Calu3 (cell line): ENCODE results near the gene HS6ST3. TPM values are rescaled to one million over a fixed set of nuclear protein-coding genes. Genes with fewer than 3 reads are reported as not detected.

Source experiments
- BruUV-seq: library from RNA; stranded (reverse); fragments of 400-500 nt; replicated peaks from 2 replicates; lab custom pipeline; 2021; lab: Mats Ljungman, UMichigan
- CTCF ChIA-PET: fragments of 300-600 bp; sonication (Branson Sonifier 250); formaldehyde crosslinking; loops from one replicate; lab custom pipeline; 2022; ENCODE audit warnings: antibody characterized with exemption; lab: Charles Lee
- DNase-seq: peaks from one replicate; pipeline ENCODE4 v3.0.0; 2022
- H3K27ac Mint-ChIP-seq: one replicate; pipeline ENCODE4 v1.8.0; 2022; ENCODE audit warnings: mixed read lengths; ENCODE audit not compliant: unreplicated experiment
- H3K27me3 Mint-ChIP-seq: one replicate; pipeline ENCODE4 v1.8.0; 2022; ENCODE audit warnings: mixed read lengths; ENCODE audit not compliant: unreplicated experiment
- H3K36me3 Mint-ChIP-seq: one replicate; pipeline ENCODE4 v1.8.0; 2022; ENCODE audit warnings: mild to moderate bottlenecking, moderate library complexity, mixed read lengths; ENCODE audit not compliant: insufficient read depth, unreplicated experiment
- H3K4me1 Mint-ChIP-seq: one replicate; pipeline ENCODE4 v1.8.0; 2022; ENCODE audit warnings: mild to moderate bottlenecking, low read depth, mixed read lengths; ENCODE audit not compliant: unreplicated experiment
- H3K4me3 Mint-ChIP-seq: one replicate; pipeline ENCODE4 v1.8.0; 2022; ENCODE audit warnings: mild to moderate bottlenecking, low read depth, moderate library complexity, mixed read lengths; ENCODE audit not compliant: unreplicated experiment
- H3K9me3 Mint-ChIP-seq: one replicate; pipeline ENCODE4 v1.8.0; 2022; ENCODE audit warnings: low read depth, mixed read lengths; ENCODE audit not compliant: unreplicated experiment
- intact Hi-C: fragments of 100-400 bp; cut with micrococcal nuclease; formaldehyde crosslinking; loops from one replicate; pipeline ENCODE4 v1.10.0; 2022; ENCODE audit not compliant: unreplicated experiment
- total RNA-seq: library from RNA; stranded (reverse); gene quantifications from 2 replicates; pipeline ENCODE4 v1.2.3, GENCODE V29; 2022
- TF ChIP-seq, protein P1 (sequence below): fragments of 200-600 bp; IDR thresholded peaks from one replicate; pipeline ENCODE4 v1.8.0; 2022; ENCODE audit warnings: antibody characterized with exemption; ENCODE audit not compliant: unreplicated experiment

Gene HS6ST3
- total RNA-seq, 1 experiment from 2014 or later: not detected

DNA sequence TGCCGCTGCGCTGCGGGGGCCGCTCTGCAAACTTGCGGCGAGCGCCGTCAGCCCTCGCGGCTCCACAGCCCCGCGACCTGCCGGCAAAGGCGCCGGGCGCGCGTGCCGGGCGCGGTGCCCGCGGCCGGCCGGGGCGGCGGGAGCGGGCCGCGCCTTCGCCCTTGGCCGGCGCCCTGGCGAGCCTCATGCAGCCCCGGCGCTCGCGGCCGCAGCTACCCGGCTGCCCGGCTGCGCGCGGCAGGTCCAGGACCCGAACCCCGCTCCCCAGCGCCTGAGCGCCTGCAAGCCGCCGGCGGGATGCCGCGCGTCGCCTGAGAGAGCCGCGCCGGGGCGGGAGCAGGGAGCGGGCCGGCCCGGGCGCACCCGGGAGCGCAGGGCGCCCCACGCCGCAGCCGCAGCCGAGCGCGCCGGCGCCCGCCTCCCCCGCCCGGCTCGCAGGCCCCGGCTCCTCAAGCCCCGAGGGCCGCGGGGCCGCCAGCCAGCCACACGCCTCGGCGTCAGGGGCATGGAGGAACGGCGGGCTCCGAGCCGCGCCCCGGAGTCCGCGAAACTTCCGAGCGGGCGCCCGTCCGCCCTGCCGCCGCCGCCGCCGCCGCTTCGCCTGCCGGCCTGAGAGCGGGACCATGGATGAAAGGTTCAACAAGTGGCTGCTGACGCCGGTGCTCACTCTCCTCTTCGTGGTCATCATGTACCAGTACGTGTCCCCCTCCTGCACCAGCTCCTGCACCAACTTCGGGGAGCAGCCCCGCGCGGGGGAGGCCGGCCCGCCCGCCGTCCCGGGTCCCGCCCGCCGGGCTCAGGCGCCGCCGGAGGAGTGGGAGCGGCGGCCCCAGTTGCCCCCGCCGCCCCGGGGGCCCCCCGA, 564 bp downstream of the HS6ST3 start:
- peaks cover 4% of the 10 kb centered on the region for H3K36me3 Mint-ChIP-seq
- no peak for DNase-seq
- H3K27ac Mint-ChIP-seq: no peak overlapping the region
- TF ChIP-seq, protein P1, sequence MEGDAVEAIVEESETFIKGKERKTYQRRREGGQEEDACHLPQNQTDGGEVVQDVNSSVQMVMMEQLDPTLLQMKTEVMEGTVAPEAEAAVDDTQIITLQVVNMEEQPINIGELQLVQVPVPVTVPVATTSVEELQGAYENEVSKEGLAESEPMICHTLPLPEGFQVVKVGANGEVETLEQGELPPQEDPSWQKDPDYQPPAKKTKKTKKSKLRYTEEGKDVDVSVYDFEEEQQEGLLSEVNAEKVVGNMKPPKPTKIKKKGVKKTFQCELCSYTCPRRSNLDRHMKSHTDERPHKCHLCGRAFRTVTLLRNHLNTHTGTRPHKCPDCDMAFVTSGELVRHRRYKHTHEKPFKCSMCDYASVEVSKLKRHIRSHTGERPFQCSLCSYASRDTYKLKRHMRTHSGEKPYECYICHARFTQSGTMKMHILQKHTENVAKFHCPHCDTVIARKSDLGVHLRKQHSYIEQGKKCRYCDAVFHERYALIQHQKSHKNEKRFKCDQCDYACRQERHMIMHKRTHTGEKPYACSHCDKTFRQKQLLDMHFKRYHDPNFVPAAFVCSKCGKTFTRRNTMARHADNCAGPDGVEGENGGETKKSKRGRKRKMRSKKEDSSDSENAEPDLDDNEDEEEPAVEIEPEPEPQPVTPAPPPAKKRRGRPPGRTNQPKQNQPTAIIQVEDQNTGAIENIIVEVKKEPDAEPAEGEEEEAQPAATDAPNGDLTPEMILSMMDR: no peak
- no peaks in the 10 kb centered on the region for H3K4me1 Mint-ChIP-seq
- no TSS peak for BruUV-seq
- peak overlapping the region; percentile 69 for H3K4me3 Mint-ChIP-seq
- intact Hi-C loops: no loop called here
- CTCF ChIA-PET: interaction anchor here (1.2 kb wide), 1 partner anchor 13 kb away, joined by 3 read pairs; no protein-coding TSS in a partner anchor
- no peaks in the 10 kb centered on the region for H3K9me3 Mint-ChIP-seq
- peaks cover 49% of the 10 kb centered on the region for H3K27me3 Mint-ChIP-seq

DNA sequence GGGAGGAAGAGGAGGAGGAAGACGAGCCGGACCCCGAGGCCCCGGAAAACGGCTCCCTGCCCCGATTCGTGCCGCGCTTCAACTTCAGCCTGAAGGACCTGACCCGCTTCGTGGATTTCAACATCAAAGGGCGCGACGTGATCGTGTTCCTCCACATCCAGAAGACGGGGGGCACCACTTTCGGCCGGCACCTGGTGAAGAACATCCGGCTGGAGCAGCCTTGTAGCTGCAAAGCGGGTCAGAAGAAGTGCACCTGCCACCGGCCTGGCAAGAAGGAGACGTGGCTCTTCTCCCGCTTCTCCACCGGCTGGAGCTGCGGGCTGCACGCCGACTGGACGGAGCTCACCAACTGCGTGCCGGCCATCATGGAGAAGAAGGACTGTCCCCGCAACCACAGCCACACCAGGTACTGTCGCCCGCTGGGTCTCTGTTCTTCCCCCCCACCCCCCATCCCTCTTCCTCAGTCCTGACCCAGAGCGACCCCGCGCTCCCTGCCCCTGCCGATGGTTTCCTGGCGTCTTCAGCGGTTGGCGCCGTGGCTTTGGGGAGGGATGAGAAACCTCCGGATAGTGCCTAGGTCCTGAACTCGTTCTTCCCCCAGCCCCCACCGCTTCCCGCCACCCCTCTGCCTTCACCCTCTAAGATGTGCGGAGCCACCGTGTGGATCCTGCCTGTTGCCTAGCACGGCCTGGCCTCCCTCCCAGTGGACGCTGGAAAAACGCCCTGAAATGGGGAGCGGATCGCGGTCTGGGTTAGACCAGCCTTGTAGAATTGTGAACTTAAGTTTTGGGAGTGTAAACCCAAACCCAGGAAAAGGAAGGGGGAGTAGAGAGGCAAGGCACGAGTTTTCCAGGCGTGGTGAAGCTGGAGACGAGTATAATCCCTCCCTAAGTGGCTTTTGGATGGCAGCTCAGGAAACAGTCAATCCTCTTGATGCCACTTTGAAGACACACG, 1.5 kb downstream of the HS6ST3 start:
- no peaks in the 10 kb centered on the region for H3K4me1 Mint-ChIP-seq
- peaks cover 39% of the 10 kb centered on the region for H3K27me3 Mint-ChIP-seq
- TF ChIP-seq, protein P1: no peak
- BruUV-seq: no TSS peak
- peak overlapping the region; percentile 30 for H3K4me3 Mint-ChIP-seq
- no peak overlapping the region for H3K27ac Mint-ChIP-seq
- no peaks in the 10 kb centered on the region for H3K9me3 Mint-ChIP-seq
- no peak for DNase-seq
- H3K36me3 Mint-ChIP-seq: peaks cover 4% of the 10 kb centered on the region
- intact Hi-C loops: no loop called here
- CTCF ChIA-PET: interaction anchor here (1.2 kb wide), 1 partner anchor 12 kb away, joined by 3 read pairs; no protein-coding TSS in a partner anchor

DNA sequence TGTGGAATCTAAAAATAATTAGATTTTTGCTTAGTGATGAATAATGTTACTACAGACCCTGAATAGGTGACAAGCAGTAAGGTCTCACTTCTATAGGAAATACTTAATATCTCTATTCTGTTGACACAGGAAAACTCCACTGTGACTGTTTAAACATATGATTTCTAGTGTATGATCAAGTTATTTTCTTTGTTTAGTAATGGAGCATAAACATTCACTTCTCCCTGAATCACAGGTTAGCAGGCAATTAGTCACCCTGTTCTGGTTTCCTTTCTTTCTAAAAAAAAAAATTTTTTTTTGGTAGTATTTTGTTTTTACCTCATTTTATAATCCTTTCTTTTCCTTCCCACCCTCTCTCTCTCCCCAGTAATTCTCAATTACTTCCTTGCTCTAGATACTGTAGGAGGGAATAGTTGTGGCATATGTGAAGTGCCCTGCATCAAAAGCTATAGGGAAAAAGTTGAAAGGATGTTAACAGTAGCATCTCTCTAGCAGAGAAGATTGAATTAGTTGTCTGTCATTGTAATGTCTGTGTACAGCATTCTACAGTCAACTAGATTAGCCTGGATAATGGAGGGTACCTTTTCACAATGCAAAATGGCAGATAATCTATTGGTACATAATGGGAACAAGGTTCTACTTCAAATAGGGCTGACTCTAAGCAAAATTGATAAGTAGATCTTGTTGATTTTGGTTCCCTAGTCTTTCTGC, 3.5 kb downstream of the HS6ST3 start:
- Mint-ChIP-seq H3K4me1 (no peaks in the 10 kb centered on the region), H3K9me3 (no peaks in the 10 kb centered on the region), H3K4me3 (no peak overlapping the region), H3K27ac (no peak overlapping the region), H3K27me3 (peaks cover 22% of the 10 kb centered on the region), H3K36me3 (peaks cover 4% of the 10 kb centered on the region)
- CTCF ChIA-PET: no interaction called here
- DNase-seq: no peak
- intact Hi-C loops: no loop called here
- TF ChIP-seq, protein P1: no peak
- no TSS peak for BruUV-seq
